MM.1S (cell line): ENCODE measurements around the gene ROS1.

Experiments used
- DNase-seq: peaks from one replicate; pipeline ENCODE4 v3.0.0-alpha.2; 2015
- H2AFZ ChIP-seq: fragments of 300-600 bp; sonication (generic); 2 replicates; pipeline ENCODE4 v1.6.0; 2016; ENCODE audit warnings: antibody characterized with exemption, low read length
- H3F3A ChIP-seq: fragments of 300-600 bp; sonication (generic); 2 replicates; pipeline ENCODE4 v1.6.1; 2016; ENCODE audit warnings: mild to moderate bottlenecking, antibody characterized with exemption, low read length, moderate library complexity, mixed read lengths; ENCODE audit not compliant: insufficient read depth
- H3K27ac ChIP-seq: fragments of 300-600 bp; sonication (generic); 2 replicates; pipeline ENCODE4 v1.5.1; 2016; ENCODE audit warnings: mild to moderate bottlenecking, low read length
- H3K27me3 ChIP-seq: fragments of 300-600 bp; sonication (generic); replicated peaks from 2 replicates; pipeline ENCODE4 v1.6.0; 2016; ENCODE audit warnings: low read length; ENCODE audit not compliant: insufficient read depth
- H3K36me3 ChIP-seq: fragments of 300-600 bp; sonication (generic); replicated peaks from 2 replicates; pipeline ENCODE4 v1.6.1; 2016; ENCODE audit warnings: mild to moderate bottlenecking, low read length, mixed read lengths; ENCODE audit not compliant: insufficient read depth
- H3K4me1 ChIP-seq: fragments of 300-600 bp; sonication (generic); 2 replicates; pipeline ENCODE4 v1.6.1; 2016; ENCODE audit warnings: low read length, mixed read lengths
- H3K4me2 ChIP-seq: fragments of 300-600 bp; sonication (generic); 2 replicates; pipeline ENCODE4 v1.6.0; 2016; ENCODE audit warnings: low read depth, low read length
- H3K4me3 ChIP-seq: fragments of 300-600 bp; sonication (generic); 2 replicates; pipeline ENCODE4 v1.5.1; 2016; ENCODE audit warnings: low read length, mixed read lengths
- H3K79me2 ChIP-seq: fragments of 300-600 bp; sonication (generic); 2 replicates; pipeline ENCODE4 v1.6.1; 2016; ENCODE audit warnings: mixed run types, low read length, mixed read lengths
- H3K9ac ChIP-seq: fragments of 300-600 bp; sonication (generic); 2 replicates; pipeline ENCODE4 v1.6.1; 2016; ENCODE audit warnings: low read length, mixed read lengths
- H3K9me2 ChIP-seq: fragments of 300-600 bp; sonication (generic); replicated peaks from 2 replicates; pipeline ENCODE4 v1.6.1; 2016; ENCODE audit warnings: mild to moderate bottlenecking, low read length, mixed read lengths; ENCODE audit not compliant: insufficient read depth
- H3K9me3 ChIP-seq: fragments of 300-600 bp; sonication (generic); replicated peaks from 2 replicates; pipeline ENCODE4 v1.6.1; 2016; ENCODE audit warnings: mild to moderate bottlenecking, low read length, mixed read lengths; ENCODE audit not compliant: insufficient read depth
- H4K20me1 ChIP-seq: fragments of 300-600 bp; sonication (generic); 2 replicates; pipeline ENCODE4 v1.6.1; 2016; ENCODE audit warnings: mild to moderate bottlenecking, low read length, moderate library complexity, mixed read lengths; ENCODE audit not compliant: insufficient read depth
- EZH2 ChIP-seq: fragments of 300-600 bp; sonication (generic); optimal IDR thresholded peaks from 2 replicates; pipeline ENCODE3; 2017; ENCODE audit warnings: low read depth, mild to moderate bottlenecking, antibody characterized with exemption, low read length, mixed read lengths
- EZH2phosphoT487 ChIP-seq: fragments of 300-600 bp; sonication (generic); IDR thresholded peaks from 2 replicates; pipeline ENCODE4 v1.6.1; 2018; ENCODE audit warnings: antibody characterized with exemption, low read length
- TF ChIP-seq, protein P1 (sequence below): fragments of 300-600 bp; sonication (generic); IDR thresholded peaks from 2 replicates; pipeline ENCODE4 v1.5.1; 2016; ENCODE audit warnings: antibody characterized with exemption, low read length, mixed read lengths

Gene ROS1

DNA sequence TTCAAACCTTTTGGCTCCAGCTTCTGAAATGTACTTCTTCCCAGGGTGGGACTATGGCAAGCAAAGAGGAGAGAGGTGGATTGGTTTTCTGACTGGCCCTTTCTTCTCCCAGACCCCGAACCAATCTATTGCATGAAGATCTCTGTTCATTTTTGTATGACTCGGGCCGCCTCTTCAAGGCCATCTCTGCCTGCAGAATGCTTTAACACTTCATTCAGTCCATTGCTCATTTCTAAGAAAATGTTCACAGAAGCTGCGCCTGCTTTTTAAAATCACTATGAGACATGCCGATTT is 158.7 kb downstream of the ROS1 start:
- Histone ChIP-seq H3K27ac (no peak overlapping the region), H3K27me3 (peaks cover 46% of the 10 kb centered on the region), H3F3A (no peaks in the 10 kb centered on the region), H3K79me2 (no peaks in the 10 kb centered on the region), H3K36me3 (no peaks in the 10 kb centered on the region), H3K4me1 (no peaks in the 10 kb centered on the region; the same call in 1 of the 2 replicates), H2AFZ (no peak overlapping the region), H3K4me3 (no peak overlapping the region), H4K20me1 (no peaks in the 10 kb centered on the region), H3K9me2 (no peaks in the 10 kb centered on the region), H3K9me3 (no peaks in the 10 kb centered on the region), H3K4me2 (no peak overlapping the region), H3K9ac (no peak overlapping the region)
- TF ChIP-seq EZH2 (no peak), EZH2phosphoT487 (no peak)
- TF ChIP-seq, protein P1, sequence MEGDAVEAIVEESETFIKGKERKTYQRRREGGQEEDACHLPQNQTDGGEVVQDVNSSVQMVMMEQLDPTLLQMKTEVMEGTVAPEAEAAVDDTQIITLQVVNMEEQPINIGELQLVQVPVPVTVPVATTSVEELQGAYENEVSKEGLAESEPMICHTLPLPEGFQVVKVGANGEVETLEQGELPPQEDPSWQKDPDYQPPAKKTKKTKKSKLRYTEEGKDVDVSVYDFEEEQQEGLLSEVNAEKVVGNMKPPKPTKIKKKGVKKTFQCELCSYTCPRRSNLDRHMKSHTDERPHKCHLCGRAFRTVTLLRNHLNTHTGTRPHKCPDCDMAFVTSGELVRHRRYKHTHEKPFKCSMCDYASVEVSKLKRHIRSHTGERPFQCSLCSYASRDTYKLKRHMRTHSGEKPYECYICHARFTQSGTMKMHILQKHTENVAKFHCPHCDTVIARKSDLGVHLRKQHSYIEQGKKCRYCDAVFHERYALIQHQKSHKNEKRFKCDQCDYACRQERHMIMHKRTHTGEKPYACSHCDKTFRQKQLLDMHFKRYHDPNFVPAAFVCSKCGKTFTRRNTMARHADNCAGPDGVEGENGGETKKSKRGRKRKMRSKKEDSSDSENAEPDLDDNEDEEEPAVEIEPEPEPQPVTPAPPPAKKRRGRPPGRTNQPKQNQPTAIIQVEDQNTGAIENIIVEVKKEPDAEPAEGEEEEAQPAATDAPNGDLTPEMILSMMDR: no peak
- no peak for DNase-seq

DNA sequence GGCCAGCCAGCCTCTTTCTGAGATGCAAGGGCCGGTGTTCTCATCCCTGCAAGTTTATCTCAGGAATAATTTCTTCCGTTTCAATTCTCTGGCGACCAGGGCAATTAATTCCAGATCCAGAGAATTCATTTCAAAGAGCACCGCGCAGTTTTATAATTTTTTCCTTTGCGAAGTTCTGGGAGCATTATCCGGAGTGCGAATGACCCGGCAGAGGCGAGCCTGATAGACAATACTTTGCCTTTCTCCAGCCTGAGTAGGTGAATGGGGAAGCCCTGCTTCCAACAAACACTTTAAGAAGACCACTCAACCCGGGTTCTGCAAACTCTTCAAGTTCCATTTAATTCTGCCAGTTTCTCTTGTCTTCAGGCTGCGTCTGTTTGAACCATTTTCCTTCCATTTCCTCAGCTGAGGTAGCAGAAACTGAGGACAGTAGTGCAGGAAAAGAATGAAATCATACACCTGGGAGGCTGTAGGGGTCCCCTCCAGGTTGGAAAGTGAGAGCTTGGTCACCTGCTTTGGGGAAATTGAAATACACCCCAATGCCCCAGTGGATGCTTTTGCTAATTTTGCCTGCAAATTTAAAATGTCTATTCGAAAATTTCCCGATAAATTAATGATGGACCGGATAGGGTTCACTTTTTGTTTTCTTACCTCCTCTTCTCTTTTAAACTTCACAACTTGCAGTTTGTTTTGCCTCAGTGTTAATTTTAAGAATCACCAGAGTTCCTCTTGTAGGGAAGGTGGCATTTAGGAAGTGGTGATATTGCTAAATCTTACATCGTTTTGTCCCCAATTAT is 159.3 kb downstream of the ROS1 start:
- DNase-seq: no peak
- Histone ChIP-seq H3K4me3 (peak overlapping the region; percentile 70), H3K27ac (no peak overlapping the region), H3K9me3 (no peaks in the 10 kb centered on the region), H3F3A (no peaks in the 10 kb centered on the region), H3K27me3 (peaks cover 46% of the 10 kb centered on the region), H3K9me2 (no peaks in the 10 kb centered on the region), H3K4me1 (no peaks in the 10 kb centered on the region), H4K20me1 (no peaks in the 10 kb centered on the region), H3K79me2 (no peaks in the 10 kb centered on the region), H2AFZ (peak overlapping the region; percentile 74; the same call in 1 of the 2 replicates), H3K36me3 (no peaks in the 10 kb centered on the region), H3K9ac (no peak overlapping the region), H3K4me2 (peak overlapping the region; percentile 98)
- no peak for TF ChIP-seq EZH2
- TF ChIP-seq EZH2phosphoT487: no peak
- TF ChIP-seq, protein P1: no peak

DNA sequence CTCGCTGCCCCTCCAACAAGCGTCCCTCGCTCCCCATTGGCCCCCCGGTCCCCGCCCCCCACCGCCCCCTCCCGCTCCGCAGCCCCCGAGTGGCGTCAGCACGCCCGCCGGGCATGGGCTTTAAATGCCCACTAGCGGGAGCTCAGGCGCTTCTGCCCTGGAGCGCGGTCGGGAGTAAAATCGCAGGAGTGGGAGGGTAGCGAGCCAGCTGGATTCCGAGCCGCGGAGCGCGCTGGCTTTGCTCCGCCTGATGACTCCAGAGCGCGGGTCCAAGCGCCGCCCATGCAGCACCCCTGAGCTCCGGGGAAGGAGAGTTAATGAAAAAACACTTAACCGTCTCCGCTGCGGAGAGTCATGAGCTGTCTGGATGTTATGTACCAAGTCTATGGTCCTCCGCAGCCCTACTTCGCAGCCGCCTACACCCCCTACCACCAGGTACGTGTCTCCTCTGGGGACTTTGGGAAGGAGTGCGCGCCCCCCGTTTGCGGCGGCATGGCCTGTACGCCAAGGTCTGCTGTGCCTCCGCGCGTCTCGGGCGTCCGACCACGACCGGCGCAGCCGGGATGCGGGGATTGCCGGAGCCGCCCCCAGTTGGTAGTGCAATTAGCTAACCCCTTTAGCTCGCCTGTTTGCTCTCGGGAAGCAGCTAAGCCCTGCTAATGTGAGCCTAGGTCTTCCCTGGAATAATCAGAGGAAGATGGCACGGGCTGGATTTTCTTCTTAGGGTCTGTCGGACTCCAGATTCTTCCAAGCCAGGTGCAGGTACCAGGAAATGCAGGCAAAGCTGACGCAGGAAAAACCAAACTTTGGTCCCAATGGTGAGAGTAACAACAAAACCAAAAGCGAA is 160.1 kb downstream of the ROS1 start, which contains the start of gene VGLL2:
Gene VGLL2 (plus strand): TSS at position 149 of the 847 bp plus-strand sequence. CDS start 206 bp downstream, at position 355.
- no peak within 1 kb of the TSS for H3K9ac ChIP-seq
- no peaks in the 10 kb centered on the region for H3K9me3 ChIP-seq
- no peaks in the 10 kb centered on the region for H3K4me1 ChIP-seq
- peaks cover 46% of the 10 kb centered on the region for H3K27me3 ChIP-seq
- TF ChIP-seq EZH2phosphoT487 (no peak), EZH2 (no peak)
- TF ChIP-seq, protein P1: no peak
- no peaks in the 10 kb centered on the region for H4K20me1 ChIP-seq
- H3K4me2 ChIP-seq: peak within 1 kb of the TSS; percentile 98
- H3K79me2 ChIP-seq: no peaks in the 10 kb centered on the region
- DNase-seq: peak; percentile 23
- H3F3A ChIP-seq: no peaks in the 10 kb centered on the region
- H2AFZ ChIP-seq: peak within 1 kb of the TSS; percentile 74
- peak within 1 kb of the TSS; percentile 70 for H3K4me3 ChIP-seq
- H3K27ac ChIP-seq: no peak within 1 kb of the TSS
- no peaks in the 10 kb centered on the region for H3K36me3 ChIP-seq
- H3K9me2 ChIP-seq: no peaks in the 10 kb centered on the region
